Tibial nerve (tissue), 3 donors: Measurements from ENCODE around the gene HSD17B14.

Experiments used
- CTCF ChIP-seq, 5 experiments: fragments of 200-600 bp in 3 of 5; fragments of 450-650 bp in 2 of 5; sonication (generic) in 3 of 5; IDR thresholded peaks; one replicate each; pipeline ENCODE4 v1.5.1; 2016 to 2019; ENCODE audit warnings: antibody characterized with exemption in 5 of 5, mild to moderate bottlenecking in 3 of 5, moderate library complexity in 2 of 5
- POLR2A ChIP-seq, 2 donors: fragments of 450-650 bp; IDR thresholded peaks; one replicate each; pipeline ENCODE4 v1.6.1; 2017; ENCODE audit warnings: antibody characterized with exemption in 2 of 2, mild to moderate bottlenecking in 2 of 2, moderate library complexity in 2 of 2

GRCh38 chr19:48772503-48772953, 63.8 kb downstream of the HSD17B14 start:
- TF ChIP-seq POLR2A (IDR thresholded peaks at IDR 0.05) (no peak), CTCF (IDR thresholded peaks at IDR 0.05) (no peak)
